ENCODE measurements around the gene RAB11FIP4.

GRCh38 chr17:31524926-31525800 is 133.7 kb downstream of the RAB11FIP4 start:
- TF ChIP-seq CTCF (conservative IDR thresholded peaks at IDR 0.05 in 1 of 2, IDR thresholded peaks at IDR 0.05 in 1 of 2; ENCODE audit: low read depth in 1 of 2, low read length in 2 of 2) (peak; percentile 85 to 90), EZH2 (IDR thresholded peaks at IDR 0.05; ENCODE audit: low read length, missing control alignments) (no peak)
